ENCODE results near the gene DCUN1D3. TPM values are rescaled to one million over a fixed set of nuclear protein-coding genes. Genes with fewer than 3 reads are reported as not detected.
A peak's percentile ranks its signal among the peaks of the same experiment; 100 is the strongest.

The DCUN1D3 gene
- total and polyA plus RNA-seq, 7 donors, result 2.2 to 19.6 (median 8.6) TPM

GRCh38 chr16:20920799-20921198, 20.6 kb upstream of the DCUN1D3 start:
- DNase-seq (no peak), ATAC-seq (no peak)
- intact Hi-C loops (cut with DNase I), result no loop called here
- Histone ChIP-seq H3K4me3 (no peak overlapping the region), H3K36me3 (ENCODE audit: insufficient read depth in 1 of 2, low read depth in 1 of 2) (peaks cover 0 to 39% of the 10 kb centered on the region in 2 donors), H3K27me3 (ENCODE audit: insufficient read depth in 3 of 3, low read length in 2 of 3) (no peaks in the 10 kb centered on the region), H3K9me3 (no peaks in the 10 kb centered on the region), H3K27ac (no peak overlapping the region), H3K4me1 (peaks cover 7% of the 10 kb centered on the region)
- TF ChIP-seq, protein P1, sequence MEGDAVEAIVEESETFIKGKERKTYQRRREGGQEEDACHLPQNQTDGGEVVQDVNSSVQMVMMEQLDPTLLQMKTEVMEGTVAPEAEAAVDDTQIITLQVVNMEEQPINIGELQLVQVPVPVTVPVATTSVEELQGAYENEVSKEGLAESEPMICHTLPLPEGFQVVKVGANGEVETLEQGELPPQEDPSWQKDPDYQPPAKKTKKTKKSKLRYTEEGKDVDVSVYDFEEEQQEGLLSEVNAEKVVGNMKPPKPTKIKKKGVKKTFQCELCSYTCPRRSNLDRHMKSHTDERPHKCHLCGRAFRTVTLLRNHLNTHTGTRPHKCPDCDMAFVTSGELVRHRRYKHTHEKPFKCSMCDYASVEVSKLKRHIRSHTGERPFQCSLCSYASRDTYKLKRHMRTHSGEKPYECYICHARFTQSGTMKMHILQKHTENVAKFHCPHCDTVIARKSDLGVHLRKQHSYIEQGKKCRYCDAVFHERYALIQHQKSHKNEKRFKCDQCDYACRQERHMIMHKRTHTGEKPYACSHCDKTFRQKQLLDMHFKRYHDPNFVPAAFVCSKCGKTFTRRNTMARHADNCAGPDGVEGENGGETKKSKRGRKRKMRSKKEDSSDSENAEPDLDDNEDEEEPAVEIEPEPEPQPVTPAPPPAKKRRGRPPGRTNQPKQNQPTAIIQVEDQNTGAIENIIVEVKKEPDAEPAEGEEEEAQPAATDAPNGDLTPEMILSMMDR (IDR thresholded peaks at IDR 0.05), result no peak
- 97 to 100% (median 100%) methylated on average over 2 of the region's 2 CpGs for WGBS, 3 donors

DNA sequence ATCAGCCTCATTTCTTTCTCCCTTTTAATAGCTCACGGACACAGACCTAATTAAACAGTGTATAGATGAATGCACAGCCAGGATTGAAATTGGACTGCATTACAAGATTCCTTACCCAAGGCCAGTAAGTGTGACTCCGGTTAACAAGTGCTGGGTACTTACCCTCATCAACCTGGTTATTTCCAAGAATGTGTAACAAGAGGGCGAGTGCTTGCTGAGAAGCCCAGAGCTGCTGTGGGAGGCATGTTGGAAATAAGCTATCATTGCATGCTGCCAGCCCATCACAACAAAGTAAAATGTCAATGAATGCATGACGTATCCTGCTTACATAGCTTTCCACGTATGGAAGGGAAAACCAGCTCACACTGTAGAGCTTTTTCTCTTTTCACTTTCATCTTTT, 19.9 kb upstream of the DCUN1D3 start:
- Histone ChIP-seq H3K4me1 (peaks cover 7% of the 10 kb centered on the region), H3K27me3 (ENCODE audit: insufficient read depth in 3 of 3, low read length in 2 of 3) (no peaks in the 10 kb centered on the region), H3K36me3 (ENCODE audit: insufficient read depth in 1 of 2, low read depth in 1 of 2) (peaks cover 0 to 32% of the 10 kb centered on the region in 2 donors), H3K4me3 (no peak overlapping the region), H3K27ac (no peak overlapping the region), H3K9me3 (no peaks in the 10 kb centered on the region)
- intact Hi-C loops (cut with DNase I), result no loop called here
- DNase-seq (no peak), ATAC-seq (no peak)
- TF ChIP-seq, protein P1 (IDR thresholded peaks at IDR 0.05), result no peak
- 87 to 97% (median 95%) methylated on average over 5 of the region's 5 CpGs for WGBS, 3 donors

GRCh38 chr16:20918486-20919239, 18.5 kb upstream of the DCUN1D3 start:
- Histone ChIP-seq H3K9me3 (no peaks in the 10 kb centered on the region), H3K4me1 (peaks cover 7% of the 10 kb centered on the region), H3K36me3 (ENCODE audit: insufficient read depth in 1 of 2, low read depth in 1 of 2) (peaks cover 0 to 18% of the 10 kb centered on the region in 2 donors), H3K4me3 (no peak overlapping the region), H3K27ac (no peak overlapping the region), H3K27me3 (ENCODE audit: insufficient read depth in 3 of 3, low read length in 2 of 3) (no peaks in the 10 kb centered on the region)
- 22 to 32% (median 24%) methylated on average over 4 of the region's 4 CpGs for WGBS, 3 donors
- TF ChIP-seq, protein P1 (IDR thresholded peaks at IDR 0.05), result no peak
- ATAC-seq (peak; percentile 44 to 90 (median 80)), DNase-seq (peak; percentile 75 to 77)
- intact Hi-C loops (cut with DNase I), result loop anchor here in 1 of 2 donors (2.0 kb wide), 1 partner anchor 42 kb away; no protein-coding TSS in a partner anchor

DNA sequence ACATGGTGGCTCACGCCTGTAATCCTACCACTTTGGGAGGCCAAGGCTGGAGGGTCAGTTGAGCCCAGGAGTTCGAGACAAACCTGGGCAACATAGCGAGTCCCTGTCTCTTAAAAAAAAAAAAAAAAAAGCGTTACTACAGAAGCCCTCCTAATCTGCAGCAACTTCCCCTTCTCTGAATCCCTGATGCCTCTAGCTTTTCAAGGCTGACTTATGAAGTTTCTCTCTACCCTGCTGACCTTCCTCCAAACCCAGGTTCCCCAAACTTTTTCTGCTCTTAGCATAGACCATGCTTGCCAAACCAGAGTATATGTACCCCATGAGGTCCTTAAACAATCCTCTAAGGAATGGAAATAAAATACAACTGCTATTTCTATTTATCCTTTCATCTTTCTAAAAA, 16.8 kb upstream of the DCUN1D3 start:
- TF ChIP-seq, protein P1 (IDR thresholded peaks at IDR 0.05), result no peak
- Histone ChIP-seq H3K27ac (no peak overlapping the region), H3K36me3 (ENCODE audit: insufficient read depth in 1 of 2, low read depth in 1 of 2) (peaks cover 0 to 12% of the 10 kb centered on the region in 2 donors), H3K9me3 (no peaks in the 10 kb centered on the region), H3K27me3 (ENCODE audit: insufficient read depth in 3 of 3, low read length in 2 of 3) (no peaks in the 10 kb centered on the region), H3K4me1 (peaks cover 14% of the 10 kb centered on the region), H3K4me3 (no peak overlapping the region)
- ATAC-seq (no peak), DNase-seq (no peak)
- intact Hi-C loops (cut with DNase I), result no loop called here
- 88 to 95% (median 94%) methylated on average over 4 of the region's 4 CpGs for WGBS, 3 donors

Data from psoas muscle (tissue), 8 donors.